Ovary (tissue), 3 donors: ENCODE results near the gene NPHP1.

ENCODE experiments used
- EP300 ChIP-seq: sonication (generic); formaldehyde crosslinking; IDR thresholded peaks from one replicate; pipeline ENCODE4 v1.6.1; 2017; ENCODE audit warnings: antibody characterized with exemption
- POLR2A ChIP-seq: fragments of 450-650 bp; IDR thresholded peaks from one replicate; pipeline ENCODE4 v1.6.1; 2017; ENCODE audit warnings: antibody characterized with exemption, mild to moderate bottlenecking, moderate library complexity
- TF ChIP-seq, protein P1 (sequence below), 3 donors: fragments of 450-650 bp in 2 of 3; fragments of 200-600 bp in 1 of 3; IDR thresholded peaks; one replicate each; pipeline versions ENCODE4 v1.5.1 to v1.8.0; 2016 to 2022; ENCODE audit warnings: antibody characterized with exemption in 3 of 3, mild to moderate bottlenecking in 1 of 3
- donor health status: DM: no; HTN: no; CAD: no.

DNA sequence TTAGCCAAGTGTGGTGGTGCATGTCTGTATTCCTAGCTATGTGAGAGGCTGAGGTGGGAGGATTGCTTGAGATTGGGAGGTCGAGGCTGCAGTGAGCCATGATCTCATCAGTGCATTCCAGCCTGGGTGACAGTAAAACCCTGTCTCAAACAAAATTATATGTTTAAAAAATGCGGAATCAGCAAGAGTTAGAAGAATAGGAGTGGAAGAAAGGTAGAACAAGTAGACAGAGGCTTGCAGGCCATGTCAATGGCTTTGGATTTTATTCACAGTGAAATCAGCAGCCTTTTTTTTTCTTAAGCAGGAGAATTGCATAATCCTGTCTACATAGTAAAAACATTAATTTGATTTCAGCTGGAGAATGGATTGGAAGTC is 15.4 kb upstream of the NPHP1 start:
- TF ChIP-seq EP300 = no peak
- TF ChIP-seq, protein P1, sequence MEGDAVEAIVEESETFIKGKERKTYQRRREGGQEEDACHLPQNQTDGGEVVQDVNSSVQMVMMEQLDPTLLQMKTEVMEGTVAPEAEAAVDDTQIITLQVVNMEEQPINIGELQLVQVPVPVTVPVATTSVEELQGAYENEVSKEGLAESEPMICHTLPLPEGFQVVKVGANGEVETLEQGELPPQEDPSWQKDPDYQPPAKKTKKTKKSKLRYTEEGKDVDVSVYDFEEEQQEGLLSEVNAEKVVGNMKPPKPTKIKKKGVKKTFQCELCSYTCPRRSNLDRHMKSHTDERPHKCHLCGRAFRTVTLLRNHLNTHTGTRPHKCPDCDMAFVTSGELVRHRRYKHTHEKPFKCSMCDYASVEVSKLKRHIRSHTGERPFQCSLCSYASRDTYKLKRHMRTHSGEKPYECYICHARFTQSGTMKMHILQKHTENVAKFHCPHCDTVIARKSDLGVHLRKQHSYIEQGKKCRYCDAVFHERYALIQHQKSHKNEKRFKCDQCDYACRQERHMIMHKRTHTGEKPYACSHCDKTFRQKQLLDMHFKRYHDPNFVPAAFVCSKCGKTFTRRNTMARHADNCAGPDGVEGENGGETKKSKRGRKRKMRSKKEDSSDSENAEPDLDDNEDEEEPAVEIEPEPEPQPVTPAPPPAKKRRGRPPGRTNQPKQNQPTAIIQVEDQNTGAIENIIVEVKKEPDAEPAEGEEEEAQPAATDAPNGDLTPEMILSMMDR (IDR thresholded peaks at IDR 0.05) = no peak
- no peak for TF ChIP-seq POLR2A
